ENCODE data around the gene TLE4.

Gene TLE4

GRCh38 chr9:79572032-79572607 is 355 bp downstream of the TLE4 start:
- no peak for DNase-seq (ENCODE audit: low read depth)

GRCh38 chr9:79572608-79573411 is 1.0 kb downstream of the TLE4 start:
- no peak for DNase-seq (ENCODE audit: low read depth)

DNA sequence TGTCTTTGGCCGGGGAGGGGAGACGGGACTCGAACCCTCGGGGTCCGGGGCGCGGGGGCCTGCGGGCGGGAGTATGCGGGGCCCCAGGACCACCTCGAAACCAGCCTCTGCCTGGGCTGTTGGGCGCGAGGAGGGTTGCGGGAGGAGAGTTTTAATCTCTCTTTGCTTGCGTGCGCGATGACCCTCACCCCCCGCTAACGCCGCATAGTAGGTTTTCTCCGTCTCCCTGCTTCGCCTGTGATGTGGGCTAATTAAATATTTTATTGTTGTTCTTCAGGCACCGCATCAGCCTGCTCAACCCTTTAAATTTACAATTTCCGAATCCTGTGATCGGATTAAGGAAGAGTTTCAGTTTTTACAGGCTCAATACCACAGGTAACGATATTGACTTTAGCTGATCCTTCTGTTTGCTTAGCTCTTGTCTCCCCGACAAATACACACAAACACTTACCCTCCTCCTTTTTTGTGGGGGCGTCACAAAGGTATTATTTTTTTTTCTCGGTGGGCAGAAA is 1.7 kb downstream of the TLE4 start:
- DNase-seq (ENCODE audit: low read depth), result no peak

- DNase-seq (ENCODE audit: low read depth), result no peak
Measured at GRCh38 chr9:79574136-79574535, 2.4 kb downstream of the TLE4 start.

GRCh38 chr9:79574781-79575180 is 3.0 kb downstream of the TLE4 start:
- no peak for DNase-seq (ENCODE audit: low read depth)

DNA sequence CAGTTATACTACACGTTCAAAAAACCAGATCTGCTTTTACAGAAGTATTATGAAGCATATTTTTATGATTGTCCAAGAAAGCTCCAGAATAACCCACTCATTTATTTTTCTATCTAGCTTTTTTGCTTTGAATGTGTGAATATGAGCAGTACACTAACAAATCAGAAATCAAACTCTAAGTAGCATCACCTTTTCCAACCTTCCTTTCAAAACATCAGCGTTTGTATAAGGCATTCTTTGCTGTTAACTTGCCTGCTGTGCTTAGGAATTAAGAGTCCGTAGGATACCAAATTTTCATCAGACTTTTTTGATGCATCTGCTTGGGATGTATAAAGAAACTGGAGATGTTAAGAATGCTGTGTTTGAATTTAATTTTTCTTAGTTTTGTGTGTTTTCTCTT is 3.8 kb downstream of the TLE4 start:
- DNase-seq (ENCODE audit: low read depth), result no peak

- no peak for DNase-seq (ENCODE audit: low read depth)
Measured at GRCh38 chr9:79577969-79578723, 6.4 kb downstream of the TLE4 start.

GRCh38 chr9:79578891-79579290 is 7.1 kb downstream of the TLE4 start:
- DNase-seq (ENCODE audit: low read depth), result no peak

DNA sequence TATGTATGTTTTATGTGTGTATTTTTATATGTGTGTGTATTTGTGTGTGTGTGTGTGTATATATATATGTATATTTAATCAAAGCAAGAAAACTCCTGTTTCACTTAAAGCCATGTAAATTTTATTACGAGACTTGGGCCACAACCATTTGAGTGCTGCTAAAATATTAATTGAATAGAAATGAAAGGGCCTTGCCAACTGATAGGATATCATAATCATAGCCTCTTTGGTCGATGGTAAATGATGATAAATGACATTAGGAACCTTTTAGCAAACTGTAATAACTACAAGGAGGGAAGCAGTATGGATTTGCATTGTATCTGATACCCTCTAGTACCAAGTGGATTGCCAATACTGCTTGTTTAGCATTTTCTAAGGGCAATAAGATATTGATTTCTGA is 7.9 kb downstream of the TLE4 start:
- DNase-seq (ENCODE audit: low read depth), result no peak

GRCh38 chr9:79580055-79580454 is 8.3 kb downstream of the TLE4 start:
- DNase-seq (ENCODE audit: low read depth), result no peak

DNA sequence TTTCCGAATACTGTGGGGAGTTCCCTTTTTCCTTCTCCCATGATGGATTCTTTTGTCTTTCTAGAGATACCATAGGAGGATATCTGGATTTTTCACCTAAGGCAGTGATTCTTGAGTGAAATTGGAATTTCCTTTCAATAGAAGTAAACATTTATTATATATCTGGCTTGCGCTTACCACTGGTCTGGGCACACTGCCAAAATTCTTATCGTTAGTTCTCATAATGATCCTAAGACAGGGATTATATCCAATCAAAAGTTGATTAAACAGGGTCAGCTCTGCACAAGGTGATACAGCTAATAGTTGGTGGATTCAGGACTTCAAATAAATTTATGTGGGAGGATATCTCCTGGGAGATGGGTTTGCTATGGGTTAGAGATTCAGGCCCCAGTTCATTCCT is 9.6 kb downstream of the TLE4 start:
- DNase-seq (ENCODE audit: low read depth), result no peak

DNA sequence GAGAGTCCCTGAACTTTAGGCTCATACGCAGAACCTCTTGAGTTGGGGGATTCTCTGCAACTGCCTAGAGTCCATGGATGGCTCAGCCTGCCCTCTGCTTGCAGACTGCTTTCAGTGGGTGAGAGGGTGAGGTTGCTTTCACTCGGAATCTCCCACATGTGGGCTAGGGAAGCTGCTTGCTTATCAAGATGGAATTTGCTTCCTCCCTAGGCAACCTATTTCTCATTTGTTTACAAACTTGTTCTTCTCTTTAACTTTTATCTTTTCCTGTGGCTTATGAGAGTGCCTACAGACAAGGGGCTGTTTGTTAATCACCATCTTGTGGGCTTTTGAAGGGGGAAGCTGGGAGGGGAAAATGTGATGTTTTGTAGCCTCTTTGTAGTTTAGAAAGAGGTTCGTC is 10.0 kb downstream of the TLE4 start:
- DNase-seq (ENCODE audit: low read depth), result no peak

GRCh38 chr9:79583952-79584654 is 12.3 kb downstream of the TLE4 start:
- no peak for DNase-seq (ENCODE audit: low read depth)

DNA sequence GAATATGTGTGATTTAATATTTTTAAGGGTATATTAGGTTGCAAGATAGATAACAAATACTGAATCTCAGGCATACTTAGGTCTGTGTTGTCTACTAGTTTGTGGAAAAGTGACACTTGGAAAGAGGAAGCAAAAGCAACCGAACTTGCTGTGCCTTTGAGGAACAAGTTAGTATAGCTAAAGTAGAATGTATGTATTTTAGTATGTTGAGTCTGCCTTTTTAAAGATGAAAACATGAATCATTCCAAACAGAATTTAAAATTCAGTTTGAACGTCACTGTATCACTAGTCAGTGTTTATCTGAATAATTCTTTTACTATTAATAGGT is 12.9 kb downstream of the TLE4 start:
- DNase-seq (ENCODE audit: low read depth), result no peak

- DNase-seq (ENCODE audit: low read depth), result no peak
Measured at GRCh38 chr9:79588488-79589223, 16.9 kb downstream of the TLE4 start.

GRCh38 chr9:79591458-79591857 is 19.7 kb downstream of the TLE4 start:
- DNase-seq (ENCODE audit: low read depth), result no peak

DNA sequence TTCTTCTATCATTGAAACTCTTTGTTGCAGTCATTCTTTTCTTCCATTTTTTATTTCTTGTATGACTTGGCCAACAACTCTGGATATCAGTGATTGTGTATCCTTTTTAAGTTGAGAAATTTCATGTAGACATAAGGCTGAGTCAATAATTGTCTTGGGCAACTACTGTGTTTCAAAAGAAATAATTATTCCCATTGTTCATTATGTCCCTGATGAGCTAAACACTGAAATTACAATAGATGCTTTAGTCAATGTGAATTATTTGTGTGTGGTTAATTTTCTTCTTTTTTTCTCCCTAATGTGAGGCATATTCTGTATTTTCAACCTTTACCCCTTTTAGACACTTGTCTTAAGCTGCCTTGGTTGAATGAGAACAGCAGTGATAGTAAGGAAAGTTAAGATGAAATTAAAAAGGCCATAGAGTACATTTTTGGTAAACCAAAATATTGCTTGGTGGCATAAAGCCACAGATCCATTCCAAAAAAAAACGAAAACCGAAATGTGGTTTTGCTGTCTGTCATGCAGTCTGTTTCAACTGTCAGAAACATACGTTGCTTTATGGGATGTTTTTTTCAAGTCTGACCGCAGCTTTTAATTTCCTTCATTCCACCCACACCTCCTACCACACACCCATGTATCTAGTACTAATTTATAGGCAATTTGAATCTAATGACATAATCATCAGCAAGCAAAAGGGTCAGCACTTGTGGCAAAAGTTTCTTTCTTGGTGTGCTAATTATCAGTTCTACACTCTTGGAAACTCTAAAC is 21.1 kb downstream of the TLE4 start:
- no peak for DNase-seq (ENCODE audit: low read depth)

DNA sequence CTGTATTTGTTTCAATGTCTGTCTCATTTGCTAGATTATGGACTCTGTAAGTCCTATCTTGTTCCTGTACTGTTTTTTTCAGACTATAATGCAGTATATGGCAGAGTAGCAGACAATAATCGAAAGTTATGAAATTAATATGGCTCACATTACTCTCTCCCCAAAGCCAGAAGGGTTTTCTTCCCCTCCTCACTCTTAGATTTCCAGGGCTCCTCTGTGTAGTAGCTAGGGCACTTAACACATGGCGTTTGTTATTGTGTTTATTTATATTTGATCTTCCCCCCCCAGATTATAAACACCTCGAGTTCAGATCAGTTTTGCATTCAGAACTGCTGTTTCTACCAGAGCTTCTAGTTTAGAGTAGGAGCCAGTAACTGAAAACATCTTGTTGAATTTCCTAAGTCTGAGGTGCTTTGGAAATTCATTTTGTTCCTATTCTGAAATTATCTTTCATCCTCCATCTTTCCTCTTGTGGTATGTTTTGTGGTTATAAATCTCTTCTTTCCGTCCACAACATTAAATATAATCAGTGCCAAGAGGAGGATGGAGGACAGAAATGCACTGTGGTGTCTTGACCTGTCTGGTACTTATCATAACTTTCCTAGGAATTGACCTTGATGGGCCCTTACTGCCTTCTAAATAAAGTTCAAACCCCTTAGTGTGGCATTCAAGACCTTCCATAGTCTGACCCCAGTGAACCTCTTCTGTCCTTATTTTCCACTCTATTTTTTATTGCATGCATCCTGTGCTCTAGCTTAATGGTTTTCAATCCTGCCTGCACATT is 27.0 kb downstream of the TLE4 start:
- DNase-seq (ENCODE audit: low read depth), result no peak

- DNase-seq (ENCODE audit: low read depth), result no peak
Measured at GRCh38 chr9:79600466-79600865, 28.7 kb downstream of the TLE4 start.

DNA sequence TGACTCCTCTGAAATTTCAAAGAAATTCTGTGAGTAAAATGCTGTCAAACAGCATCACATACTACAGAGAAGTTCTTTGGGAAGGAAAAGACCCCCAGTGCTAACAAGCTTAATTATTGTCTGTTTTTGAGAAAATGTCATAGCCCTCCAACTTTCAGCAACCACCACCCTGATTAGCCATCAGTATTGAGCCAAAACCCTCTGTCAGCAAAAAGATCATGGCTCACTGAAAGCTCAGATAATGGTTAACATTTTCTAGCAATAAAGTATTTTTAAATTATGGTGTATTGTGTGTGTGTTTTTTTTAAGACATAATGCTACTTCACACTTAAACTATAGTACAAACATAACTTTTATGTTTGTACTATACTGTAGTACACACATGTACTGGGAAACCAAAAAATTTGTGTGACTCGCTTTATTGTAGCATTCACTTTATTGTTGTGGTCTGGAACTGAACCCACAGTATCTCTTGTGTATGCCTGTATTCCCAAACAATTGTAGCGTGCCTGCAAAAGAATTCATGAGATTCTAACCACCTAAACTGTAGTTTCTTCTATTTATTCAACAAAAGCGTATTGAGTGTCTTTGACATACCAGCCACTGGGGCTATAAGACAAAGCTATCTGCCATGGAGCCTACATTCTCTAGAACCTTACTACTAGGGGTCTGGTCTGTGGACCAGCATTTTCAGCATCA is 31.6 kb downstream of the TLE4 start:
- DNase-seq (ENCODE audit: low read depth), result no peak
